ENCODE results near the gene DGKB.

The DGKB gene

GRCh38 chr7:14258441-14258840, 644.1 kb downstream of the DGKB start:
- H3K4me3 Mint-ChIP-seq, result no peak overlapping the region
- DNase-seq, result no peak
- no peak for ATAC-seq (replicated peaks)
- H3K36me3 Mint-ChIP-seq (ENCODE audit: insufficient read depth), result no peaks in the 10 kb centered on the region
- no peaks in the 10 kb centered on the region for H3K4me1 Mint-ChIP-seq (ENCODE audit: low read depth in 2 of 2)
- H3K9me3 Mint-ChIP-seq, result no peaks in the 10 kb centered on the region
- no peak overlapping the region for H3K27ac Mint-ChIP-seq
- H3K27me3 Mint-ChIP-seq, result no peaks in the 10 kb centered on the region

GRCh38 chr7:14252458-14252857, 650.1 kb downstream of the DGKB start:
- ATAC-seq (replicated peaks), result no peak
- Mint-ChIP-seq H3K4me1 (ENCODE audit: low read depth in 2 of 2) (no peaks in the 10 kb centered on the region), H3K4me3 (no peak overlapping the region), H3K36me3 (ENCODE audit: insufficient read depth) (no peaks in the 10 kb centered on the region), H3K27ac (no peak overlapping the region), H3K9me3 (no peaks in the 10 kb centered on the region), H3K27me3 (no peaks in the 10 kb centered on the region)
- DNase-seq, result no peak

- Mint-ChIP-seq H3K4me1 (ENCODE audit: low read depth in 2 of 2) (no peaks in the 10 kb centered on the region), H3K4me3 (no peak overlapping the region), H3K27me3 (no peaks in the 10 kb centered on the region), H3K27ac (no peak overlapping the region), H3K36me3 (ENCODE audit: insufficient read depth) (no peaks in the 10 kb centered on the region), H3K9me3 (no peaks in the 10 kb centered on the region)
- no peak for DNase-seq
- ATAC-seq (replicated peaks), result no peak
Measured at GRCh38 chr7:14242175-14242574, 660.4 kb downstream of the DGKB start.

DNA sequence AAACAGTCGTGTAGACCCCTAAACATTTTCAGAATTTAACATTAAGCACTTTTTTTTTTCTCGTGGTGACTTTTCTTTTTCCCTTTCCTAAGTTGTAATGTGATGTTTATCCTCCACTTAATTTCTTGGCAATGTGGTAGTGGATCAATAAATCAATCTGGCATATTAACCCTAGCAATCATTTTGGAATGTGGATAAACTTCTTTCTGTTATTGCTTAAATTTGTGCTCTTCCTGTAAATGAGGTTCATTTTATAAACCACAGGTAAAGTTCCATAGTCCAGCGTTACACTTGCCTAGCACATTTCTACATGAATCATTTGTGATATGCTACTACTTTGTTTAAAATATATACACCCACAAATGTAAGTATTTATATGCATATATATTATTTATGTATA, 665.7 kb downstream of the DGKB start:
- ATAC-seq (replicated peaks) (no peak), DNase-seq (no peak)
- Mint-ChIP-seq H3K4me1 (ENCODE audit: low read depth in 2 of 2) (no peaks in the 10 kb centered on the region), H3K9me3 (no peaks in the 10 kb centered on the region), H3K27ac (no peak overlapping the region), H3K4me3 (no peak overlapping the region), H3K27me3 (no peaks in the 10 kb centered on the region), H3K36me3 (ENCODE audit: insufficient read depth) (no peaks in the 10 kb centered on the region)

GRCh38 chr7:14235056-14235455, 667.5 kb downstream of the DGKB start:
- Mint-ChIP-seq H3K9me3 (no peaks in the 10 kb centered on the region), H3K36me3 (ENCODE audit: insufficient read depth) (no peaks in the 10 kb centered on the region), H3K27ac (no peak overlapping the region), H3K4me3 (no peak overlapping the region), H3K4me1 (ENCODE audit: low read depth in 2 of 2) (no peaks in the 10 kb centered on the region), H3K27me3 (no peaks in the 10 kb centered on the region)
- ATAC-seq (replicated peaks) (no peak), DNase-seq (no peak)

DNA sequence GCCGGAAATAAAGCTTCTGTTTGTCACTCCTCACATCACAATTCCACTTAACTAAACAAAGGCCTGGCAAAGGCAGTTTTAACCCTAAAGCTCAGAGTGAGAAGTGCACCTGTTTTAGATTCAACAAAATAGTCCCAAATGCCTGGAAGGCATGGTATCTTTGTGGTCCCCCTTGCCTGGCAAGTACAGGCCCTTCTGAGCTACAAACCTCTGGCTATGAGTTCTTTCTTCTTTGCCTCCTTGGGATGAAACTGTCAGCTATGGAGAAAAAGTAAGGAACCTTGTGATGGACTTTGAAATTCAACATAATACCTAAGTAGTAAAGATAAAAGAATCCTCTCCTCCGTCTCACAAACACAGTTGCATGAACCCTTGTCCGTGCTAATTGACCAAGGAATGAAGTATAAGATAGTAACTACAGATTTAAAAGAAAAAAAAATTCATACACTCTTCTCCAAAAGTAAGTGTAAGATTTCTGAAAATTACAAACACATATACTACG, 668.6 kb downstream of the DGKB start:
- Mint-ChIP-seq H3K27me3 (no peaks in the 10 kb centered on the region), H3K4me3 (no peak overlapping the region), H3K4me1 (ENCODE audit: low read depth in 2 of 2) (no peaks in the 10 kb centered on the region), H3K27ac (no peak overlapping the region), H3K36me3 (ENCODE audit: insufficient read depth) (no peaks in the 10 kb centered on the region), H3K9me3 (no peaks in the 10 kb centered on the region)
- DNase-seq (no peak), ATAC-seq (replicated peaks) (no peak)

- H3K4me1 Mint-ChIP-seq (ENCODE audit: low read depth in 2 of 2), result no peaks in the 10 kb centered on the region
- H3K4me3 Mint-ChIP-seq, result no peak overlapping the region
- no peaks in the 10 kb centered on the region for H3K9me3 Mint-ChIP-seq
- no peak for ATAC-seq (replicated peaks)
- H3K27ac Mint-ChIP-seq, result no peak overlapping the region
- no peaks in the 10 kb centered on the region for H3K36me3 Mint-ChIP-seq (ENCODE audit: insufficient read depth)
- no peak for DNase-seq
- H3K27me3 Mint-ChIP-seq, result no peaks in the 10 kb centered on the region
Measured at GRCh38 chr7:14233076-14233867, 669.3 kb downstream of the DGKB start.

DNA sequence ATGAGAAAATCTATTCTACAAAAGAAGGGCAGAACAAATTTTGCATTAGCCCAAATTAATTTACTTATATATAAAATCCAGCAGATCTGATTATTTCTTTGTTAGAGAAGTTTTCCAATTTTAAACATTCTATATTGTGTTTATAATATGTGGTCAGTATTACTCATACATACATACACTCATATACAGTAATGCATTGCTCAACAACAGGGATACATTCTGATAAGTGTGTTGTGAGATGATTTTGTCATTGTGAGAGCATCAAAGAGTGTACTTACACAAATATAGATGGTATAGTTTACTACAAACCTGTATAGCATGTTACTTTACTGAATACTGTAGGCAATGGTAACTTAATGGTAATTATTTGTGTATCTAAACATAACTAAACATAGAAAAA, 673.5 kb downstream of the DGKB start:
- no peak overlapping the region for H3K27ac Mint-ChIP-seq
- H3K9me3 Mint-ChIP-seq, result no peaks in the 10 kb centered on the region
- no peaks in the 10 kb centered on the region for H3K36me3 Mint-ChIP-seq (ENCODE audit: insufficient read depth)
- H3K27me3 Mint-ChIP-seq, result no peaks in the 10 kb centered on the region
- no peaks in the 10 kb centered on the region for H3K4me1 Mint-ChIP-seq (ENCODE audit: low read depth in 2 of 2)
- DNase-seq (no peak), ATAC-seq (replicated peaks) (no peak)
- no peak overlapping the region for H3K4me3 Mint-ChIP-seq

GRCh38 chr7:14228341-14228740, 674.2 kb downstream of the DGKB start:
- Mint-ChIP-seq H3K36me3 (ENCODE audit: insufficient read depth) (no peaks in the 10 kb centered on the region), H3K9me3 (no peaks in the 10 kb centered on the region), H3K27ac (no peak overlapping the region), H3K27me3 (no peaks in the 10 kb centered on the region), H3K4me3 (no peak overlapping the region), H3K4me1 (ENCODE audit: low read depth in 2 of 2) (no peaks in the 10 kb centered on the region)
- ATAC-seq (replicated peaks) (no peak), DNase-seq (no peak)

GRCh38 chr7:14226126-14226525, 676.4 kb downstream of the DGKB start:
- Mint-ChIP-seq H3K4me3 (no peak overlapping the region), H3K27ac (no peak overlapping the region), H3K27me3 (no peaks in the 10 kb centered on the region), H3K4me1 (ENCODE audit: low read depth in 2 of 2) (peaks cover 0 to 1% of the 10 kb centered on the region in 2 donors), H3K9me3 (no peaks in the 10 kb centered on the region), H3K36me3 (ENCODE audit: insufficient read depth) (no peaks in the 10 kb centered on the region)
- ATAC-seq (replicated peaks) (no peak), DNase-seq (no peak)

- no peak overlapping the region for H3K4me3 Mint-ChIP-seq
- H3K27me3 Mint-ChIP-seq, result no peaks in the 10 kb centered on the region
- H3K27ac Mint-ChIP-seq, result no peak overlapping the region
- peaks cover 0 to 1% of the 10 kb centered on the region in 2 donors for H3K4me1 Mint-ChIP-seq (ENCODE audit: low read depth in 2 of 2)
- no peaks in the 10 kb centered on the region for H3K9me3 Mint-ChIP-seq
- DNase-seq (no peak), ATAC-seq (replicated peaks) (no peak)
- H3K36me3 Mint-ChIP-seq (ENCODE audit: insufficient read depth), result no peaks in the 10 kb centered on the region
Measured at GRCh38 chr7:14219125-14219524, 683.4 kb downstream of the DGKB start.

- DNase-seq, result no peak
- Mint-ChIP-seq H3K4me3 (no peak overlapping the region), H3K27me3 (no peaks in the 10 kb centered on the region), H3K9me3 (no peaks in the 10 kb centered on the region), H3K36me3 (ENCODE audit: insufficient read depth) (no peaks in the 10 kb centered on the region), H3K27ac (no peak overlapping the region), H3K4me1 (ENCODE audit: low read depth in 2 of 2) (peaks cover 0 to 1% of the 10 kb centered on the region in 2 donors)
- ATAC-seq (replicated peaks), result no peak
Measured at GRCh38 chr7:14218338-14218737, 684.2 kb downstream of the DGKB start.

DNA sequence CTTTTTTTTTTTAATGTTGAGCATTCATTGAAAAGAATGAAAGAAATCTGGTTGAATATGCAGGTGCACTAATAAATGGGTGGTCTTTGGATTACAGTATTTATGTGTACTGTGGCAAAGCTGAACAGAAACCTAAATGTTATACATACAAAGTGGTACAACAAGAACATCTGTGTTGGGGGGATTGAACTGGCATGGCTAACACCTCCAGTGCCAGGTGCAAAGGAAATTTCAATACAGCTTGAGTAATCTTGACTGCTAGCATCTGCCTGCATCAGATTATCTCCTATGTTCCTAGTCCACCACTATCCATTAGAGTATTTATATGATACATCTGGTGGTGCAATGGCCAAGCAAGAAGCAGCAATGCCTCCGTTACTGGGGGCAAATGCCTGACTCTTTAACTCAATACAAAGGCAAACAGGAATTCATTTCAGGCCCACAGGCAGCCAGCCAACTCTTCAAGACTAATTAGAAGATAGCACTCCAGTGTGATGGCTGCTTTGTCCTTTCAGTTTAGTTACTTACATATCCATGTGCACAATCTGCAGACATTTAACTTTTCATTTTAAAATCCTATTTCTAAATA, 692.6 kb downstream of the DGKB start:
- H3K9me3 Mint-ChIP-seq, result no peaks in the 10 kb centered on the region
- H3K4me3 Mint-ChIP-seq, result no peak overlapping the region
- no peaks in the 10 kb centered on the region for H3K4me1 Mint-ChIP-seq (ENCODE audit: low read depth in 2 of 2)

GRCh38 chr7:14207711-14208110, 694.8 kb downstream of the DGKB start:
- H3K9me3 Mint-ChIP-seq, result no peaks in the 10 kb centered on the region
- ATAC-seq (replicated peaks), result no peak
- peaks cover 0 to 5% of the 10 kb centered on the region in 2 donors for H3K27me3 Mint-ChIP-seq
- H3K4me1 Mint-ChIP-seq (ENCODE audit: low read depth in 2 of 2), result no peaks in the 10 kb centered on the region
- H3K4me3 Mint-ChIP-seq, result no peak overlapping the region
- DNase-seq, result no peak
- H3K27ac Mint-ChIP-seq, result no peak overlapping the region
- no peaks in the 10 kb centered on the region for H3K36me3 Mint-ChIP-seq (ENCODE audit: insufficient read depth)

More for the DNA sequence above, 692.6 kb downstream of the DGKB start:
- H3K27ac Mint-ChIP-seq, result no peak overlapping the region
- peaks cover 0 to 7% of the 10 kb centered on the region in 2 donors for H3K27me3 Mint-ChIP-seq
- DNase-seq, result no peak
- ATAC-seq (replicated peaks), result no peak
- no peaks in the 10 kb centered on the region for H3K36me3 Mint-ChIP-seq (ENCODE audit: insufficient read depth)

Measured in effector memory CD8-positive, alpha-beta T cell (primary cell).